Activated naive CD4-positive, alpha-beta T cell treated with anti-CD3 and anti-CD28 coated beads for 36 hours (primary cell): ENCODE data around the gene NANOS3. TPM values are rescaled to one million over a fixed set of nuclear protein-coding genes. Genes with fewer than 3 reads are reported as not detected.
"Not testable (repeated sequence)": the region's sequence is repeated elsewhere in the genome, so short reads cannot be mapped to it uniquely, and the experiment has no call there.

Experiments
- CTCF ChIA-PET: fragments of 350-600 bp; sonication (Branson Sonifier 250); formaldehyde crosslinking; loops from one replicate; lab custom pipeline; 2021; ENCODE audit warnings: antibody characterized with exemption; lab: Charles Lee
- DNase-seq: peaks from one replicate; pipeline ENCODE4 v3.0.0-alpha.2; 2020
- H3K27ac Mint-ChIP-seq: one replicate; pipeline ENCODE4 v1.8.0; 2021; ENCODE audit warnings: mild to moderate bottlenecking, mixed read lengths
- H3K27me3 Mint-ChIP-seq: one replicate; pipeline ENCODE4 v1.8.0; 2021; ENCODE audit warnings: low read depth, mixed read lengths
- H3K36me3 Mint-ChIP-seq: one replicate; pipeline ENCODE4 v1.8.0; 2021; ENCODE audit warnings: low read depth, mixed read lengths
- H3K4me1 Mint-ChIP-seq: one replicate; pipeline ENCODE4 v1.8.0; 2021; ENCODE audit warnings: low read depth, mixed read lengths
- H3K4me3 Mint-ChIP-seq: one replicate; pipeline ENCODE4 v1.8.0; 2021; ENCODE audit warnings: mild to moderate bottlenecking, moderate library complexity, mixed read lengths
- H3K9me3 Mint-ChIP-seq: one replicate; pipeline ENCODE4 v1.8.0; 2021; ENCODE audit warnings: mixed read lengths
- intact Hi-C: fragments of 100-400 bp; cut with micrococcal nuclease; formaldehyde crosslinking; loops from one replicate; pipeline ENCODE4 v1.15.1; 2023
- microRNA-seq: library from miRNA; unstranded; fragments of <30 nt; microRNA quantifications from one replicate; pipeline ENCODE4 v1.2.0, GENCODE V29; 2022; ENCODE audit warnings: borderline microRNAs expressed, borderline replicate concordance
- total RNA-seq, 2 experiments: library from RNA; stranded (reverse); gene quantifications; one replicate each; pipeline ENCODE4 v1.2.3, GENCODE V29; 2021

Gene NANOS3
- total RNA-seq, 2 experiments from 2014 or later, result 0.55 to 0.74 TPM

DNA sequence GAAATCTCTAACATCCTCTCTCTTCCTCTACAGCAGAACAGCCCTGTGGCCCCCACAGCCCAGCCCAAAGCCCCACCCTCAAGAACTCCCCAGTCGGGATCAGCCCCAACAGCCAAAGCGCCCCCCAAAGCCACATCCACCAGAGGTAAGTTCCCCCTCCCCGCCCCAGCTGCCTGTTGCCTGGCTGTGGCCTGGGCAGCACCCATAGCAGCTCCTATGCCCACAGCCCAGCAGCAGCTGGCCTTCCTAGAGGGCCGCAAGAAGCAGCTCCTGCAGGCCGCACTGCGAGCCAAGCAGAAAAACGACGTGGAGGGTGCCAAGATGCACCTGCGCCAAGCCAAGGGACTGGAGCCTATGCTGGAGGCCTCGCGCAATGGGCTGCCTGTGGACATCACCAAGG, 43.6 kb downstream of the NANOS3 start:
- no peaks in the 10 kb centered on the region for H3K27me3 Mint-ChIP-seq
- H3K36me3 Mint-ChIP-seq, result peaks cover 39% of the 10 kb centered on the region
- no peak for DNase-seq
- no peaks in the 10 kb centered on the region for H3K4me1 Mint-ChIP-seq
- no peak overlapping the region for H3K27ac Mint-ChIP-seq
- intact Hi-C loops, result no loop called here
- no peak overlapping the region for H3K4me3 Mint-ChIP-seq
- peaks cover 4% of the 10 kb centered on the region for H3K9me3 Mint-ChIP-seq
- CTCF ChIA-PET, result no interaction called here

DNA sequence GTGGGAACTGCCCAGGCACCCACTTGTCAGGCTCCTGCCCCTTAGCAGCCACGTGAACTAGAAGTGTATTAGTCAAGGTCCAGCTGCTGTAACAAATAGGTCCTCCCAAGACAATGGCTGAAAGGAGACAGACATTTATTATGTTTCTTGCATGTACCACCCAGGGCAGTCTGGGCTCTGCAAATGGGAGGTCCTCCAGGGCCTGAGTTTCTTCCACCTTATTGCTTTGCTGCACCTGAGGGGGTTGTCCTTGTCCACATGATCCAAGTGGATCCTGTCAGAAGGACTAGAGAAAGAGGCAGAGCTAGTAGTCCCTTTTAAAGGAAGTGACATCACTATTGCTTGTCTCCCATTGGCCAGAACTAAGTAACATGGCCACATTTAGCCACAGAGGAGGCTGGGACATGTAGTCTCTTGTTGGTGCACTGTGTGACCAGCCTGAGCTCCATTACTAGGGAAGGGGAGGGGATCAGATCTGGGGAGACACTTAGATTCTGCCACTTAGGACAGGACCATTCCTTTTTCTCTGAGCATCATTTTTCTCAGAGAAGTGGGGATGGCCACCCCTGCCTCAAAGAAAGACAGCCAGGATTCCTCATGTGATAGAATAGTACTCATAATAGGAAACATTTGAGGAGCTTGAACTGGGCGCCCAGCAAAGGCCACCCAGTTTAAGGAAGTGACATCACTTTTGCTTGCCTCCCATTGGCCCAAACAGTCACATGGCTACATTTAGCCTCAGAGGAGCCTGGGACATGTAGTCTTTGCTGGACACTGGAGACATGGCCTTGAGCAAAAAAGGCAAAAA, 44.2 kb downstream of the NANOS3 start:
- no peaks in the 10 kb centered on the region for H3K27me3 Mint-ChIP-seq
- no peaks in the 10 kb centered on the region for H3K4me1 Mint-ChIP-seq
- no peak overlapping the region for H3K4me3 Mint-ChIP-seq
- intact Hi-C loops, result no loop called here
- H3K9me3 Mint-ChIP-seq, result peaks cover 4% of the 10 kb centered on the region
- DNase-seq, result peak; percentile 59
- peak overlapping the region; percentile 61 for H3K27ac Mint-ChIP-seq
- CTCF ChIA-PET, result interaction anchor here (0.6 kb wide), 1 partner anchor 85 kb away, joined by 3 read pairs; the partner anchor contains the start of gene RFX1
- H3K36me3 Mint-ChIP-seq, result peaks cover 42% of the 10 kb centered on the region

DNA sequence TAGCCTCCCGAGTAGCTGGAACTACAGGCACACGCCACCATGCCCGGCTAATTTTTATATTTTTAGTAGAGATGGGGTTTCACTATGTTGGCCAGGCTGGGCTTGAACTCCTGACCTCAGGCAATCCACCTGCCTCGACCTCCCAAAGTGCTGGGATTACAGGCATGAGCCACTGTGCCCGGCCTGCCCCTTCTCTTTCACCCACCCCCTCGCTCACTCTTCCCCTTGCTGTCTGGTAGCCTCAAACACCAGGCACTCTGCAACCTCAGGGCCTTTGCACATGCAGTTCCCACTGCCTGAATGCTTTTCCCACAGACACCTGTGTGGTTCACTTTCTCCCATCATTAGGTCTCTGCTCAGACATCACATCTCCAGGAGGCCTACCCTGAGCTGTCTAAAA, 45.2 kb downstream of the NANOS3 start:
- H3K9me3 Mint-ChIP-seq, intact Hi-C loops, H3K27ac Mint-ChIP-seq, H3K4me1 Mint-ChIP-seq, H3K4me3 Mint-ChIP-seq, DNase-seq, H3K27me3 Mint-ChIP-seq, CTCF ChIA-PET: not testable (repeated sequence)
- H3K36me3 Mint-ChIP-seq, result peaks cover 48% of the 10 kb centered on the region

DNA sequence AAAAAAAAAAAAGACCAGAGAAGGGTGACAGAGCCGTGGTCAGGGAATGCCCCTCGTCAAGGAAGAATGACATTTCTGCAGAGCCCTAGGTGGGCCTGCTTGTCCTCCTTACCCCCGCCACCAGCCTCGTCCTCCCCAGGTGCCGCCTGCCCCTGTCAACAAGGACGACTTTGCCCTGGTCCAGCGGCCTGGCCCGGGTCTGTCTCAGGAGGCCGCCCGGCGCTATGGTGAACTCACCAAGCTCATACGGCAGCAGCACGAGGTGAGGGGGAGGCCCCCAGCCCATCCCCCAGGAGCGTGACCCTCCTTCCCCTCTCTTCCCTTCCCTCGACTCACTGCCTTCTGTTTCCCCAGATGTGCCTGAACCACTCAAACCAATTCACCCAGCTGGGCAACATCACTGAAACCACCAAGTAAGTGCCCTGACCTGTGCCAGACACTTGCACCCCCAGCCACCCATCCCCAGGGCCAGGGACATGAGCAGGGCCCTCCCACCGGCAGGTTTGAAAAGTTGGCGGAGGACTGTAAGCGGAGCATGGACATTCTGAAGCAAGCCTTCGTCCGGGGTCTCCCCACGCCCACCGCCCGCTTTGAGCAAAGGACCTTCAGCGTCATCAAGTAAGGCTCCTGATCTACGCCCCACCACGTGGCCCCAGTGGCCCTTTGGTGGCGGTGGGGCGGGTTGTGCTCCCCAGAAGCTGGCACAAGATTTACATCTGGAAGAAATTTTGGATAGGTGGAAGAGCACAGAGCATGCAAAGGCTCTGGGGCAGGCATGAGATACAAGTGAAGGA, 46.5 kb downstream of the NANOS3 start:
- peaks cover 4% of the 10 kb centered on the region for H3K9me3 Mint-ChIP-seq
- no peak for DNase-seq
- no peak overlapping the region for H3K4me3 Mint-ChIP-seq
- peaks cover 6% of the 10 kb centered on the region for H3K4me1 Mint-ChIP-seq
- no peaks in the 10 kb centered on the region for H3K27me3 Mint-ChIP-seq
- CTCF ChIA-PET, result interaction anchor here (2.5 kb wide), 1 partner anchor 136 kb away, joined by 6 read pairs; no protein-coding TSS in a partner anchor
- no peak overlapping the region for H3K27ac Mint-ChIP-seq
- intact Hi-C loops, result no loop called here
- H3K36me3 Mint-ChIP-seq, result peaks cover 51% of the 10 kb centered on the region

DNA sequence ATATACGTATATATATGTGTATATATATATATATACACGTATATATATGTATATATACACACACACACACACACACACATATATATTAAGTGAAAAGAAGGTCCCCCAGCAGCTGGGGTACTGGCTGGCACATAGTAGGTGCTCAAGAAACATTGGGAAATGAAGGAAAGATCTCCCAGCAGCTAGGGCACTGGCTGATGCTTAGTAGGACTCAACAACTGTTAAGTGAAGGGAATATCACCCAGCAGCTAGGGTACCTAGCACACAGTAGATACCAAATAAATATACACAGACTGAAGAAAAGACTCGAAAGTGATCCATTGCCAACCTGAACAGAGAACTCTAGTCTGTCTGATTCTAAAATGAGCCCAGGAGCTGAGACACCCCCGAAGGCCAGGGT, 49.1 kb downstream of the NANOS3 start:
- H3K36me3 Mint-ChIP-seq, result peaks cover 41% of the 10 kb centered on the region
- CTCF ChIA-PET, result interaction anchor here (0.6 kb wide), 1 partner anchor 145 kb away, joined by 3 read pairs; no protein-coding TSS in a partner anchor

DNA sequence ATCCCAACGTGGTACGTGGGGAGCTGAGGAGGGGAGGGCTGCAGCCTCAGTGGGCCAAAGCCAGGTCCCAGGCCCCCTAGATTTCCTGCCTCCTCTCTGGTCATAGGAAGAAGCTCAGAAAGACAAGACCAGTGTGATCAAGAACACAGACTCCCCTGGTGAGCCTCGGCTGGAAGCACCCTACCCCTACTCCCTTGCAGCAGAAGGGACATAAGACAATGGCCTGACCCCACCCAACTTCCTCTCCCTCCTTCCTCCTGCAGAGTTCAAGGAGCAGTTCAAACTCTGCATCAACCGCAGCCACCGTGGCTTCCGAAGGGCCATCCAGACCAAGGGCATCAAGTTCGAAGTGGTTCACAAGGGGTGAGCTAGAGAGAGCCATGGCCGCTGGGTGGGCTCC, 49.8 kb downstream of the NANOS3 start:
- Mint-ChIP-seq H3K36me3 (peaks cover 34% of the 10 kb centered on the region), H3K4me1 (peaks cover 6% of the 10 kb centered on the region), H3K27me3 (no peaks in the 10 kb centered on the region), H3K9me3 (no peaks in the 10 kb centered on the region), H3K27ac (no peak overlapping the region), H3K4me3 (no peak overlapping the region)
- DNase-seq, result no peak
- CTCF ChIA-PET, result interaction anchor here (0.7 kb wide), 1 partner anchor 24 kb away, joined by 4 read pairs; no protein-coding TSS in a partner anchor
- intact Hi-C loops, result no loop called here

More for the DNA sequence above, 49.1 kb downstream of the NANOS3 start:
- H3K9me3 Mint-ChIP-seq, result peaks cover 3% of the 10 kb centered on the region
- no peak overlapping the region for H3K27ac Mint-ChIP-seq
- H3K4me3 Mint-ChIP-seq, result no peak overlapping the region
- intact Hi-C loops, result no loop called here
- no peak for DNase-seq
- no peaks in the 10 kb centered on the region for H3K27me3 Mint-ChIP-seq
- peaks cover 6% of the 10 kb centered on the region for H3K4me1 Mint-ChIP-seq

DNA sequence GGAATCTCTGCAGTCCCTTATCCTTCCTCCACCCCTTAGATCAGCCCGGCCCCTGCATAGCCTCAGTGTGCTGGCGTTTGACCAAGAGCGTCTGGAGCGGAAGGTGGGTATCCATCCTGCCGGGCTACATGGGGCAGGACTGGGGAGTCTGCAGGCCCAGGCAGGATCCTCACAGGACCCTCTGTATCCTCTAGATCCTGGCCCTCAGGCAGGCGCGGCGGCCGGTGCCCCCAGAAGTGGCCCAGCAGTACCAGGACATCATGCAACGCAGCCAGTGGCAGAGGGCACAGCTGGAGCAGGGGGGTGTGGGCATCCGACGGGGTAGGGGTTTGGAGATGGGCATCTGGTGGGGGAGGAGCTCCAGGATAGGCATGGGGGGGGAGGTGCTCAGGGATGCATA, 52.4 kb downstream of the NANOS3 start:
- no peak overlapping the region for H3K27ac Mint-ChIP-seq
- intact Hi-C loops, result no loop called here
- no peaks in the 10 kb centered on the region for H3K27me3 Mint-ChIP-seq
- no peak for DNase-seq
- H3K4me1 Mint-ChIP-seq, result peaks cover 6% of the 10 kb centered on the region
- H3K36me3 Mint-ChIP-seq, result peaks cover 20% of the 10 kb centered on the region
- H3K9me3 Mint-ChIP-seq, result no peaks in the 10 kb centered on the region
- CTCF ChIA-PET, result no interaction called here
- H3K4me3 Mint-ChIP-seq, result no peak overlapping the region

DNA sequence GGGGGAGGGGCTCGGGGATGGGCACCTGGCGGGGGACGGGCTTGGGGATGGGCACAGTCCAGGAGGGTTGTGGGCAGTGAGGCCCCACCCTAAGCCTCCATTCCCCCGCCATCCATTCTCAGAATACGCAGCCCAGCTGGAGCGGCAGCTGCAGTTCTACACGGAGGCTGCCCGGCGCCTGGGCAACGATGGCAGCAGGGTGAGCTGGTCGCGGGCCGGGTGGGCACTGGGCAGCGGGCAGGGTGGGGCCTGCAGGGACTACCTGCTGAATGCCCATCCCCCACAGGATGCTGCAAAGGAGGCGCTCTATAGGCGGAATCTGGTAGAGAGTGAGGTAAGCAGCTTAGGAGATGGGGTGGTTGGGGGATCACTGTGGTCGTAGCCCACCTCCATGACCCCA, 53.0 kb downstream of the NANOS3 start:
- CTCF ChIA-PET, result no interaction called here
- intact Hi-C loops, result no loop called here
- DNase-seq, result no peak
- H3K27ac Mint-ChIP-seq, result no peak overlapping the region
- H3K4me3 Mint-ChIP-seq, result no peak overlapping the region
- peaks cover 16% of the 10 kb centered on the region for H3K36me3 Mint-ChIP-seq
- no peaks in the 10 kb centered on the region for H3K9me3 Mint-ChIP-seq
- H3K4me1 Mint-ChIP-seq, result peaks cover 6% of the 10 kb centered on the region
- H3K27me3 Mint-ChIP-seq, result no peaks in the 10 kb centered on the region

Small RNA genes lying within 50 kb of the gene (microRNA-seq; reads per million reads assigned to microRNA genes)
- gene MIR181C (196 reads per million, percentile 68 among the genes with 10 or more reads in this experiment), gene MIR181D (222 reads per million, percentile 70 among the genes with 10 or more reads in this experiment)

Other genes with a start within 250 kb of the NANOS3 start
- gene MRI1, start 112.6 kb upstream of the NANOS3 start, total RNA-seq, result 10 to 100 TPM; 14.0 to 14.8 TPM
- 100 to 1,000 TPM; 116 to 132 TPM for gene C19orf53, start 102.7 kb upstream of the NANOS3 start, total RNA-seq
- 1 to 10 TPM; 6.7 to 7.1 TPM for gene ZSWIM4, start 81.7 kb upstream of the NANOS3 start, total RNA-seq
- gene BRME1, start 29.0 kb downstream of the NANOS3 start, total RNA-seq, result 1 to 10 TPM; 5.8 to 5.9 TPM
- 10 to 100 TPM; 27.4 to 28.6 TPM for gene CC2D1A, start 29.1 kb downstream of the NANOS3 start, total RNA-seq
- under 1 TPM in 1 of 2 experiments, not detected in 1; 0.29 TPM for gene PODNL1, start 61.3 kb downstream of the NANOS3 start, total RNA-seq
- gene DCAF15, start 75.4 kb downstream of the NANOS3 start, total RNA-seq, result 10 to 100 TPM; 67.7 to 70.6 TPM
- gene RFX1, start 129.2 kb downstream of the NANOS3 start, total RNA-seq, result 10 to 100 TPM; 13.8 to 14.0 TPM
- gene RLN3, start 151.0 kb downstream of the NANOS3 start, total RNA-seq, result not detected
- 10 to 100 TPM; 59.3 to 59.4 TPM for gene IL27RA, start 154.6 kb downstream of the NANOS3 start, total RNA-seq
- gene PALM3, start 184.9 kb downstream of the NANOS3 start, total RNA-seq, result not detected
- gene MISP3, start 195.7 kb downstream of the NANOS3 start, total RNA-seq, result under 1 TPM; 0.45 to 0.96 TPM
- not detected for gene C19orf67, start 208.6 kb downstream of the NANOS3 start, total RNA-seq
- gene SAMD1, start 213.6 kb downstream of the NANOS3 start, total RNA-seq, result 10 to 100 TPM; 50.9 to 53.0 TPM
- 10 to 100 TPM; 48.2 to 60.0 TPM for gene PRKACA, start 240.6 kb downstream of the NANOS3 start, total RNA-seq